H1 (cell line): ENCODE results near the gene SH3PXD2B. TPM values are rescaled to one million over a fixed set of nuclear protein-coding genes. Genes with fewer than 3 reads are reported as not detected.

Experiments used
- CHD7 ChIP-seq: fragments of 300-600 bp; sonication (generic); IDR thresholded peaks from 2 replicates; pipeline ENCODE4 v1.7.1; 2012; ENCODE audit warnings: low read length, moderate library complexity, mild to moderate bottlenecking, inconsistent platforms; ENCODE audit not compliant: insufficient replicate concordance
- SP2 ChIP-seq: IDR thresholded peaks from 2 replicates; pipeline ENCODE4 v1.6.1; 2012; ENCODE audit warnings: mild to moderate bottlenecking, low read length, inconsistent platforms
- TAF1 ChIP-seq: IDR thresholded peaks from 2 replicates; pipeline ENCODE4 v1.6.1; 2011; ENCODE audit warnings: mild to moderate bottlenecking, low read depth, low read length
- USF2 ChIP-seq: IDR thresholded peaks from 2 replicates; pipeline ENCODE4 v1.6.1; 2011; ENCODE audit warnings: low read length, improper control_type of control experiment
- polyA plus RNA-seq, 7 experiments: library from polyadenylated mRNA; depleted of rRNA in 3 of 7; stranded (reverse) in 5 of 7; unstranded in 2 of 7; fragments of >200 nt in 5 of 7; fragments of 200-250 nt in 2 of 7; gene quantifications; 1 replicate in 5 of 7; 2 replicates in 1 of 7; 4 replicates in 1 of 7; pipeline versions ENCODE4 v1.2.1 to v1.2.3, GENCODE V29; 2011 to 2013; ENCODE audit warnings: missing spikeins in 2 of 7, mixed read lengths in 2 of 7
- total RNA-seq: library from RNA; stranded (reverse); fragmentation: NEBNext Ultra II Directional; extraction: Animal tissue kit (Norgen Biotek cat#: 25700); gene quantifications from 2 replicates; pipeline ENCODE4 v1.2.1, GENCODE V29; 2021

Gene SH3PXD2B
- total and polyA plus RNA-seq, 2 of the 8 experiments (the other 6 are each of a cell fraction or from before 2014, with no cell fraction given) = 32.9 to 72.9 TPM

GRCh38 chr5:172356527-172356926 lies 97.8 kb downstream of the SH3PXD2B start (continued):
- no peak for TF ChIP-seq USF2
- no peak for TF ChIP-seq CHD7
- TF ChIP-seq SP2 = no peak
- TF ChIP-seq TAF1 = no peak
- TF ChIP-seq, all 59 proteins: peak for 0
